HK-2 (cell line): Measurements from ENCODE around the gene TCF25.
"Not testable (repeated sequence)": the region's sequence is repeated elsewhere in the genome, so short reads cannot be mapped to it uniquely, and the experiment has no call there.

Experiments used
- DNase-seq: peaks from one replicate; pipeline ENCODE4 v3.0.0-alpha.2; 2018; ENCODE audit not compliant: unreplicated experiment

Gene TCF25

DNA sequence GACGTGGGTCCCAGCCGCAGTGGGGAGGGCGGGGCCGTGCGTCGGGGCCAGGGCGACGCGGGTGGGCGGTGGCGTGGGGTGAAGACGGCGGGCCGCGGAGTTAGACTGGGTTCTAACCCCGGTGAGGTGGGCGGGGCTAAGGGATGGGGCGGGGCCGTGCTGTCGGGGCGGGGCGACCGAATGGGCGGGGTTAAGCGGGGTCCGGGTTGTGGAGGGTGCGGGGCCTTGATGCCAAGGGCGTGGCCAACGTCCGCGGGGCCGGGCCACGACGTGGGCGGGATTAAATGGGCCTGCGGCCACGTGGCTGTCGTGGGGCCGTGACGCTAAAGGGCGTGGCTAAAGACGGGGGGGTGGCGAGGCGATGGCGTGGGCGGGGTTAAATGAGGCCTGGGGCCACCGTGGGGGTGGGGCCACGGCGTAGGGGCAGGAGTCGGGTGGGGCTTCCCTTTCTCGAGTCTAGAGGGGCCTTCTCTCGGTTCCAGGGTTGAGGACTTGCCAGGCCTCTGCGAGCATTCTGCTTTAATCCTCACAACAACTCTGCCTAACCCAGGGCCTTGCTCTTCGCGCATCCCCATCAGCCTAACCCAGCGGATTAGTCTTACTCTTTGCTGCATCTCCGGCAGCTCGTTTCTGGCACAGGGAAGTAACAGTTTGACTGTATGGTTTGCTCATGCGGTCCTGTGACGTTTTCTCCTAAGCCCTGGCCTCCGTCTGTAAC lies 739 bp downstream of the TCF25 start:
- peak; percentile 99 for DNase-seq

DNA sequence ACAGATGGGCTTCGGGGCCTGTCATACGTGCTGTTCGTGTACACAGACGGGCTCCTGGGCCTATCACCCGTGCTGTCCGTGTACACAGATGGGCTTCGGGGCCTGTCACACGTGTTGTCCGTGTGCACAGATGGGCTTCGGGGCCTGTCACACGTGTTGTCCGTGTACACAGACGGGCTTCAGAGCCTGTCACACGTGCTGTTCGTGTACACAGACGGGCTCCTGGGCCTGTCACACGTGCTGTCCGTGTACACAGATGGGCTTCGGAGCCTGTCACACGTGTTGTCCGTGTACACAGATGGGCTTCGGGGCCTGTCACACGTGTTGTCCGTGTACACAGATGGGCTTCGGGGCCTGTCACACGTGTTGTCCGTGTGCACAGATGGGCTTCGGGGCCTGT lies 5.7 kb downstream of the TCF25 start:
- not testable (repeated sequence) for DNase-seq

DNA sequence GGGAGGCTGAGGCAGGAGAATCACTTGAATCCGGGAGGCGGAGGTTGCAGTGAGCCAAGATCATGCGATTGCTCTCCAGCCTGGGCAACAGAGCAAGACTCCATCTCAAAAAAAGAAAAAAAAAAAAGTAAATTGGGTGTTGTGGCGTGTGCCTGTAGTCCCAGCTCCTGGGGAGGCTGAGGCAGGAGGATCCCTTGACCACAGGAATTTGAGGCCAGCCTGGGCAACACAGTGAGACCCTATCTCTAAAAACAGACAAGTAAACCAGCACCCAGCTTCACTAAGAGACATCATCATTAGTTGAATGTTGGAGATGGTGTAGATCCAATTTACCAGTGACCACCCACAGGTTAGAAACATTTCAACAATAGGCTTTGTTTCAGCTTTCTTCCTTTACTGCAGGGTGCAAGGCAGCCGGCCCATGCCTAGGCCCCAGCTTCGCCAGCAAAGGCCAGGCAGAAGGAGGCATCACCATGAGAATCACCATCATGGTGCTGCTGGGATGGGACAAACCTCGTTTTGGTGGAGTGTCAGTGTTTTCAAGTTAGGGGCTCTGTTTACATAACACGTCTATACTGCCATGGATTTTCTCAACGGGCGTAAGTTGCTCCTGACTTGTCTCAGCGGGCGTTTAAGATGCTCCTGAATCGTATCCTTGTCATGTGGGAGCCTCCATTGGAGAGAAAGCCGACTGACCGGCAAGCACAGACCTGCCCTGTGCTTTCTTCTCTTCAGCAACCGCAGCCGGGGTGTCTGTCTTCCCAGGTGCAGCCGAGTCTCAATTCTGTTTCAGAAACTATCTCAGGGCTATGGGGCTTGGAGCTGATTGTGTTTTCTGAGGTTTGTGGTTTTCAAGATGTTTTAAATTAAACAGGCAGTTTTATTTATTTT lies 7.3 kb downstream of the TCF25 start:
- no peak for DNase-seq

DNA sequence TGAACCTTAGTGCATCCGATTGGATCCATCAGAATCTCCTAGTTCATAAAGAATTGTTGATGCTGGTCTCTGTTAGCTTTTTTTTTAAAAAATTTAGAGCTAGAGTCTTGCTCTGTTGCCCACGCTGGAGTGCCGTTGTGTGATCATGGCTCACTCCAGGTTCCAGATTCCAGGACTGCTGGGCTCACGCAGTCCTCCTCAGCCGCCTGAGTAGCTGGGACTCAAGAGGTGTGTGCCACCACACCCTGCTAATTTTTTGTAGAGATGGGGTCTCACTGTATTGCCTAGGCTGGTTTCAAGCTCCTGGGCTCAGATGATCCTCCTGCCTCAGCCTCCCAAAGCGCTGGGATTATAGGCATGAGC lies 8.0 kb downstream of the TCF25 start:
- no peak for DNase-seq

GRCh38 chr16:89883346-89884040 lies 10.1 kb downstream of the TCF25 start:
- DNase-seq = no peak

DNA sequence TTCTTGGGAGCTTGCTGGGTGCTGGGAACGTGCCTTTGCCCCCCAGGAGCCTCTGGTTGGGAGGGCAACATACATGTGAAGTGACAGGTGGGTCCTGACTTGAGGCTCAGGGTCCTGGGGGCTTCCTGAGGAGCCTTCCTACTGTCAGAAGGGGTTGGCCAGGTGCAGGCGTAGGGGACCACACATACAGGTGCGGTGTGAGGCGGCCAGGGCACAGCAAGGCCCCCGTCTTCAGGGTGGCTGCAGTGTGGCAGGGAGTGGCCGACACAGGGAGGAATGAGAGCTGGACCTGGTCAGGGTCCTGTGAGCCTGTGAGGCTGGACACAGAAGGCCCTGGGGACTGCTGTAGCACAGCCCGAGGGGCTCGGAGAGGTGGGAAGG lies 10.6 kb downstream of the TCF25 start:
- DNase-seq = no peak

- DNase-seq = no peak
Observed at GRCh38 chr16:89887243-89887642, 13.9 kb downstream of the TCF25 start.

- no peak for DNase-seq
Observed at GRCh38 chr16:89890200-89890599, 16.8 kb downstream of the TCF25 start.

GRCh38 chr16:89890886-89891657 lies 17.7 kb downstream of the TCF25 start:
- DNase-seq = no peak

DNA sequence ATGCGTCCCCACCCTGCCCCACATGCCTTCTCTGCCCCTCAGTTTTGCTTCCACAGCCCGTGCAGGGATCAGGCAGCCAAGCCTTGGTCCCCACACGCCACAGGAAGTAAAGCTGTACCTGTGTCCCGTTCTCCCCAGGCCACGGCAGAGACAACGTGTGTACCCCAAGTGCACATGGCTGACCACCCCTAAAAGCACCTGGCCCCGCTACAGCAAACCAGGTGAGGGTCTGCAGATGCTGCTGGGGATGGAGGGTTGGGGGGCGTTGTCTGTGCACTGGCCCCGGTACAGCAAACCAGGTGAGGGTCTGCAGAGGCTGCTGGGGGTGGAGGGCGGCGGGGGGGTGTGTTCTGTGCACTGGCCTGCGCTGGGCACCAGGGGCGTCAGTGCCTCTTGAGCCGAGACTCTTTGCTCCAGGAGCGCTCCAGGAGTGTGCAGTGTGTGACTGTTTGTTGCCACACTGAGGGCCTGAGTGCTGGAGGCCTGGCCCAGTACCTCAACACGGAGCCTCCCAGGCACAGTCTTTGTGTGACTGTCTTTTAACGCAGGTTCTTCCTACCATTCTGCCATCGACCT lies 18.8 kb downstream of the TCF25 start:
- DNase-seq = no peak

- no peak for DNase-seq
Observed at GRCh38 chr16:89892635-89893034, 19.2 kb downstream of the TCF25 start.

GRCh38 chr16:89893642-89894548 lies 20.5 kb downstream of the TCF25 start:
- no peak for DNase-seq

GRCh38 chr16:89895482-89896250 lies 22.3 kb downstream of the TCF25 start:
- DNase-seq = no peak

GRCh38 chr16:89897204-89897603 lies 23.8 kb downstream of the TCF25 start:
- DNase-seq = no peak

DNA sequence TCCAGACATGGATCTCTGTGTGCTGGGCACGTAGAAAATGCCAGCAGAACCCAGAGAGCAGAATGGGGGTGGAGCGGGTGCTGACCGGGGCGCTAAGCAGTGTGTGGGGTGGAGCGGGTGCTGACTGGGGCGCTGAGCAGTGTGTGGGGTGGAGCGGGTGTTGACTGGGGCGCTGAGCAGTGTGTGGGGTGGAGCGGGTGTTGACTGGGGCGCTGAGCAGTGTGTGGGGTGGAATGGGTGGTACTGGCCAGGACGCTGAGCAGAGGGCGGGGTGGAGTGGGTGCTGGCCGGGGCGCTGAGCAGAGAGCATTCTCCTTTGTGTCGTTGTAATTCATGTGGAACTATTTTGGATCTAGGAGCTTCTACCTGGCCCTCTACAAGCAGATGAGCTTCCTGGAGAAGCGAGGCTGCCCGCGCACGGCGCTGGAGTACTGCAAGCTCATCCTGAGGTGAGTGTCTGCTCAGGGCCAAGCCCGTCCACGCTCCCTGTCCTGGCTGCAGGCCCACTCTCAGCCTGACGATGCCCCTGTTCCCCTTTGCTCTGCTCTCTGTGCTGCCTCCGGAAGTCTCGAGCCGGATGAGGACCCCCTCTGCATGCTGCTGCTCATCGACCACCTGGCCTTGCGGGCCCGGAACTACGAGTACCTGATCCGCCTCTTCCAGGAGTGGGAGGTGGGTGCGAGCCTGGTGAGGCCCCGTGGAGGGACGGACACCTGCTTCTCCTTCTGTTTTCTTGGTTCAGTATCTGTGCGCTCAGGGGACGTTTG lies 25.0 kb downstream of the TCF25 start:
- DNase-seq = no peak

GRCh38 chr16:89899879-89900481 lies 26.6 kb downstream of the TCF25 start:
- no peak for DNase-seq

GRCh38 chr16:89900885-89901284 lies 27.5 kb downstream of the TCF25 start:
- DNase-seq = no peak

DNA sequence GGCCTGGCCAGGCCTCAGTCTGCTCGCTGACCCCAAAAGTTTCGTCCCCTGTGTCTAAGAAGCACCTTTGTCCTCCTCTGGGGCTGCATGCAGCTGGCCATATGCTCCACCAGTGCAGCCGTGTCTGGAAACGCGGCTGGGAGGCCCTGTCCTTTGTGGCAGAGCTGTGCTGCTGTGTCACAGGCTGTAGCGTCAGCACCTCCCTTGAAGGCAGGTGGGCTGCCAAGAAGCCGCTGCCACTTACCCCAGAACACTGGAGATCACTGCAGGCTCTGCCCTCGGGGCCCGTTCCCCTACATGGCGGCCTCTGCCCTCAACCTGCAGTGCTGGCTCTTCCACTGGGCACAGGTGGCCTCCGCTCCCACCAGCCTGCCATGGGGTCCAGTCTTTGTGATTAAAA lies 29.6 kb downstream of the TCF25 start:
- DNase-seq = no peak
